Panc1 (cell line): ENCODE results near the gene CDC5L. TPM values are rescaled to one million over a fixed set of nuclear protein-coding genes. Genes with fewer than 3 reads are reported as not detected.
A peak's percentile ranks its signal among the peaks of the same experiment; 100 is the strongest.

Experiments
- ATAC-seq: fragments of 200-7000 bp; cut with Tn5 transposase; 2 replicates; pipeline ENCODE4 v1.9.1; 2020; ENCODE audit warnings: mild to moderate bottlenecking, moderate library complexity
- BruUV-seq: library from RNA; stranded (reverse); fragments of 400-500 nt; replicated peaks from 2 replicates; lab custom pipeline; 2021; lab: Mats Ljungman, UMichigan
- CTCF ChIA-PET: fragments of 300-600 bp; sonication (Branson Sonifier 250); formaldehyde crosslinking; loops from one replicate; lab custom pipeline; 2022; ENCODE audit warnings: antibody characterized with exemption; lab: Charles Lee
- POLR2A ChIA-PET: fragments of 300-600 bp; sonication (Branson Sonifier 250); formaldehyde crosslinking; loops from one replicate; lab custom pipeline; 2022; ENCODE audit warnings: antibody characterized with exemption; lab: Charles Lee
- DNase-seq: peaks from one replicate; pipeline ENCODE4 v3.0.0-alpha.2; 2010; ENCODE audit warnings: low read depth, low spot score
- H3K27ac ChIP-seq: 2 replicates; pipeline ENCODE4 v1.5.1; 2011; ENCODE audit warnings: mild to moderate bottlenecking, low read length, inconsistent platforms
- H3K27me3 ChIP-seq: fragments of 200-500 bp; sonication (Bioruptor generic); 2 replicates; pipeline ENCODE4 v1.6.0; 2014; ENCODE audit warnings: low read length, inconsistent platforms; ENCODE audit not compliant: control insufficient read depth, insufficient read depth
- H3K36me3 ChIP-seq: fragments of 200-500 bp; sonication (Bioruptor generic); 2 replicates; pipeline ENCODE4 v1.5.1; 2014; ENCODE audit warnings: inconsistent platforms, mild to moderate bottlenecking, low read length, moderate library complexity; ENCODE audit not compliant: control insufficient read depth, insufficient read depth
- H3K4me1 ChIP-seq: 2 replicates; pipeline ENCODE4 v1.5.1; 2011; ENCODE audit warnings: inconsistent platforms, mild to moderate bottlenecking, low read length, moderate library complexity; ENCODE audit not compliant: control insufficient read depth, insufficient read depth
- H3K4me3 ChIP-seq, 2 experiments: 2 replicates each; pipeline ENCODE4 v1.5.1; 2011 to 2012; ENCODE audit warnings: low read depth in 2 of 2, low read length in 2 of 2, mild to moderate bottlenecking in 2 of 2, inconsistent platforms in 1 of 2, moderate library complexity in 1 of 2
- H3K9me3 ChIP-seq: fragments of 200-500 bp; sonication (Bioruptor generic); 2 replicates; pipeline ENCODE4 v1.5.1; 2014; ENCODE audit warnings: low read depth, mild to moderate bottlenecking, inconsistent platforms, low read length, moderate library complexity; ENCODE audit not compliant: control insufficient read depth, insufficient read depth
- POLR2AphosphoS5 ChIP-seq: IDR thresholded peaks from 2 replicates; pipeline ENCODE4 v1.6.1; 2012; ENCODE audit warnings: mild to moderate bottlenecking, low read depth, low read length, moderate library complexity
- SIN3A ChIP-seq: IDR thresholded peaks from 2 replicates; pipeline ENCODE4 v1.6.1; 2012; ENCODE audit warnings: low read depth, mild to moderate bottlenecking, low read length, moderate library complexity, borderline replicate concordance; ENCODE audit not compliant: insufficient read depth
- TCF7L2 ChIP-seq: IDR thresholded peaks from 2 replicates; pipeline ENCODE4 v1.6.1; 2011; ENCODE audit warnings: mild to moderate bottlenecking, low read depth, low read length, inconsistent platforms
- in situ Hi-C: cut with HindIII; loops from 2 replicates; pipeline ENCODE4 v1.10.0; 2016; ENCODE audit warnings: low sequenced_read_pairs, low pct_unique_long_range_greater_than_20kb
- intact Hi-C: fragments of 100-400 bp; cut with micrococcal nuclease; formaldehyde crosslinking; loops from one replicate; pipeline ENCODE4 v1.10.0; 2022; ENCODE audit not compliant: unreplicated experiment
- total RNA-seq: library from RNA; stranded (reverse); gene quantifications from one replicate; pipeline ENCODE4 v1.2.1, GENCODE V29; 2021; ENCODE audit not compliant: unreplicated experiment
- TF ChIP-seq, protein P1 (sequence below): fragments of 450-650 bp; IDR thresholded peaks from 2 replicates; pipeline ENCODE4 v1.5.1; 2017; ENCODE audit warnings: mild to moderate bottlenecking
- TF ChIP-seq, protein P2 (sequence below), 2 experiments: IDR thresholded peaks; 2 replicates each; pipeline ENCODE4 v1.6.1; 2011 to 2012; ENCODE audit warnings: low read depth in 2 of 2, control low read depth in 1 of 2, low read length in 1 of 2, mild to moderate bottlenecking in 1 of 2, moderate library complexity in 1 of 2; ENCODE audit not compliant: insufficient read depth in 1 of 2

The CDC5L gene
- total RNA-seq, 1 experiment from 2014 or later, result 23.3 TPM

DNA sequence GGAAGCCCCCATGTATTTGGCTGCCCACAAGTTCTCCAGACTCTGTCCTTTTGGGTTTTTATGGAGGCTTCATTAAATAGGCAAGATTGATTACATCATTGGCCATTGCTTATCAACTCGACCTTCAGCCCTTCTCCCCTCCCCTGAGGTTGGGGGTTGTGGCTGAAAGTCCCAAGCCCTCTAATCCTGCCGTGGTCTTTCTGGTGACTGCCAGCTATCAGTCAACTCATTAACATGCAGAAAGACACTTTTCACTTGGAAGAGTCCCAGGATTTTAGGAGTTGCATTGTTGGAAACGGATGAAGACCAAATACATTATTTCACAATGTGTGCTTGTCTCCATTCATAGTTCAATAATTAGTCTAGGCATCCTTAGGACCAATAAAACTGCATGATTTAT, 9.5 kb downstream of the CDC5L start:
- Histone ChIP-seq H3K27me3 (no peaks in the 10 kb centered on the region), H3K9me3 (no peaks in the 10 kb centered on the region), H3K4me3 (no peak overlapping the region), H3K27ac (no peak overlapping the region), H3K36me3 (peaks cover 46% of the 10 kb centered on the region), H3K4me1 (no peaks in the 10 kb centered on the region)
- TF ChIP-seq, protein P1, sequence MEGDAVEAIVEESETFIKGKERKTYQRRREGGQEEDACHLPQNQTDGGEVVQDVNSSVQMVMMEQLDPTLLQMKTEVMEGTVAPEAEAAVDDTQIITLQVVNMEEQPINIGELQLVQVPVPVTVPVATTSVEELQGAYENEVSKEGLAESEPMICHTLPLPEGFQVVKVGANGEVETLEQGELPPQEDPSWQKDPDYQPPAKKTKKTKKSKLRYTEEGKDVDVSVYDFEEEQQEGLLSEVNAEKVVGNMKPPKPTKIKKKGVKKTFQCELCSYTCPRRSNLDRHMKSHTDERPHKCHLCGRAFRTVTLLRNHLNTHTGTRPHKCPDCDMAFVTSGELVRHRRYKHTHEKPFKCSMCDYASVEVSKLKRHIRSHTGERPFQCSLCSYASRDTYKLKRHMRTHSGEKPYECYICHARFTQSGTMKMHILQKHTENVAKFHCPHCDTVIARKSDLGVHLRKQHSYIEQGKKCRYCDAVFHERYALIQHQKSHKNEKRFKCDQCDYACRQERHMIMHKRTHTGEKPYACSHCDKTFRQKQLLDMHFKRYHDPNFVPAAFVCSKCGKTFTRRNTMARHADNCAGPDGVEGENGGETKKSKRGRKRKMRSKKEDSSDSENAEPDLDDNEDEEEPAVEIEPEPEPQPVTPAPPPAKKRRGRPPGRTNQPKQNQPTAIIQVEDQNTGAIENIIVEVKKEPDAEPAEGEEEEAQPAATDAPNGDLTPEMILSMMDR, result no peak
- TF ChIP-seq POLR2AphosphoS5, result no peak
- no peak for DNase-seq
- no peak for ATAC-seq
- POLR2A ChIA-PET, result no interaction called here
- intact Hi-C loops (no loop called here), in situ Hi-C loops (no loop called here)
- CTCF ChIA-PET, result interaction anchor here (0.7 kb wide), 1 partner anchor 125 kb away, joined by 5 read pairs; no protein-coding TSS in a partner anchor
- BruUV-seq, result no TSS peak

DNA sequence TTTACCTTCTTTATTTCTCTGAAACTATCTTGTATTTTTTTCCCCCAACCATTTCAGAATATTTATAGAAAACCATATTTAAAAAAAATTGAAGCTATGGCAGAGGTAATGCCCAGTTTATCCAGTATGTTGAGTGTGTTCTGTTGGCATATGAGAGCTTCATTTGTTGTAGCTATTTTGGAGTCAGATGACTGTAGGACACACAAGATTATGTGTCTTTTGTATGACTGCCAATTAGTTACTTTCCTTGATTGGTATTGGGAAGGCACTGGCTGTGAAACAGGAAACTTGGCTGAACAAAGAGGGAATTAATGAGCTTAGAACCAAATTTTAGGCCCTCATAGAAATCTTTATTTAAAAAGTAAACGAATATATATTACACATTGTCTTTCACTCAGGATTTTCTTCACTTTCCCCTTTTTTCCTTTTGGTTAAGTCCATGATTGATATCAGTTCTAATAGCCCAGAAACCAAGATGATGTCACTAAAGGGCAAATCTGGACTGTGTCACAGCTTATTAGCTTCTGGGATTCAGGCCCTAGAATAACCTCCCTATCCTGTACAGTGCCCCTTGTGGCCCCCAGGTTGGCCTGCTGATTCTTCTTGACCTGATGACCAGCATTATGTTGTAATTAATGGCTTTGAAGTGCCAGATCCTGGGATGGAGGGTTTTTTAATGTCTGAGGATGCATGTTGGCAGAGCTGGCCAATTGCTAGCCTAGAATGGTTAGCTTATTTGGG, 10.1 kb downstream of the CDC5L start:
- intact Hi-C loops, result no loop called here
- H3K4me3 ChIP-seq, result no peak overlapping the region
- TSS peak; percentile 23 for BruUV-seq
- in situ Hi-C loops, result no loop called here
- TF ChIP-seq, protein P1, result peak; percentile 37
- TF ChIP-seq POLR2AphosphoS5 (no peak), TCF7L2 (no peak), SIN3A (no peak)
- TF ChIP-seq, protein P2, sequence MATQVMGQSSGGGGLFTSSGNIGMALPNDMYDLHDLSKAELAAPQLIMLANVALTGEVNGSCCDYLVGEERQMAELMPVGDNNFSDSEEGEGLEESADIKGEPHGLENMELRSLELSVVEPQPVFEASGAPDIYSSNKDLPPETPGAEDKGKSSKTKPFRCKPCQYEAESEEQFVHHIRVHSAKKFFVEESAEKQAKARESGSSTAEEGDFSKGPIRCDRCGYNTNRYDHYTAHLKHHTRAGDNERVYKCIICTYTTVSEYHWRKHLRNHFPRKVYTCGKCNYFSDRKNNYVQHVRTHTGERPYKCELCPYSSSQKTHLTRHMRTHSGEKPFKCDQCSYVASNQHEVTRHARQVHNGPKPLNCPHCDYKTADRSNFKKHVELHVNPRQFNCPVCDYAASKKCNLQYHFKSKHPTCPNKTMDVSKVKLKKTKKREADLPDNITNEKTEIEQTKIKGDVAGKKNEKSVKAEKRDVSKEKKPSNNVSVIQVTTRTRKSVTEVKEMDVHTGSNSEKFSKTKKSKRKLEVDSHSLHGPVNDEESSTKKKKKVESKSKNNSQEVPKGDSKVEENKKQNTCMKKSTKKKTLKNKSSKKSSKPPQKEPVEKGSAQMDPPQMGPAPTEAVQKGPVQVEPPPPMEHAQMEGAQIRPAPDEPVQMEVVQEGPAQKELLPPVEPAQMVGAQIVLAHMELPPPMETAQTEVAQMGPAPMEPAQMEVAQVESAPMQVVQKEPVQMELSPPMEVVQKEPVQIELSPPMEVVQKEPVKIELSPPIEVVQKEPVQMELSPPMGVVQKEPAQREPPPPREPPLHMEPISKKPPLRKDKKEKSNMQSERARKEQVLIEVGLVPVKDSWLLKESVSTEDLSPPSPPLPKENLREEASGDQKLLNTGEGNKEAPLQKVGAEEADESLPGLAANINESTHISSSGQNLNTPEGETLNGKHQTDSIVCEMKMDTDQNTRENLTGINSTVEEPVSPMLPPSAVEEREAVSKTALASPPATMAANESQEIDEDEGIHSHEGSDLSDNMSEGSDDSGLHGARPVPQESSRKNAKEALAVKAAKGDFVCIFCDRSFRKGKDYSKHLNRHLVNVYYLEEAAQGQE (IDR thresholded peaks at IDR 0.05; ENCODE audit: insufficient read depth in 1 of 2, low read depth in 2 of 2, low read length in 1 of 2), result no peak
- H3K4me1 ChIP-seq, result no peaks in the 10 kb centered on the region
- CTCF ChIA-PET, result interaction anchor here (0.7 kb wide), 1 partner anchor 126 kb away, joined by 5 read pairs; no protein-coding TSS in a partner anchor
- ATAC-seq (no peak), DNase-seq (no peak)
- no peak overlapping the region for H3K27ac ChIP-seq
- no peaks in the 10 kb centered on the region for H3K9me3 ChIP-seq
- H3K27me3 ChIP-seq, result no peaks in the 10 kb centered on the region
- peaks cover 42% of the 10 kb centered on the region for H3K36me3 ChIP-seq
- POLR2A ChIA-PET, result no interaction called here
